OCI-LY7 (cell line): ENCODE data around the gene SLC25A39. TPM values are rescaled to one million over a fixed set of nuclear protein-coding genes. Genes with fewer than 3 reads are reported as not detected.
A peak's percentile ranks its signal among the peaks of the same experiment; 100 is the strongest.

Experiments
- BruUV-seq: library from RNA; stranded (reverse); fragments of 400-500 nt; replicated peaks from 2 replicates; lab custom pipeline; 2021; lab: Mats Ljungman, UMichigan
- CTCF ChIA-PET: fragments of 300-600 bp; sonication (Branson Sonifier 250); formaldehyde crosslinking; loops from one replicate; lab custom pipeline; 2022; ENCODE audit warnings: antibody characterized with exemption; ENCODE audit not compliant: unreplicated experiment; lab: Charles Lee
- POLR2A ChIA-PET: fragments of 300-600 bp; sonication (Branson Sonifier 250); formaldehyde crosslinking; loops from one replicate; lab custom pipeline; 2022; ENCODE audit warnings: antibody characterized with exemption; lab: Charles Lee
- DNase-seq: peaks from one replicate; pipeline ENCODE4 v3.0.0-alpha.2; 2015; ENCODE audit warnings: low spot score
- H2AFZ ChIP-seq: fragments of 200-600 bp; sonication (generic), shearing (Covaris generic); 2 replicates; pipeline ENCODE4 v1.6.1; 2014; ENCODE audit warnings: mild to moderate bottlenecking, antibody characterized with exemption, low read length, moderate library complexity
- H3K27ac ChIP-seq: fragments of 200-600 bp; sonication (generic); 2 replicates; pipeline ENCODE4 v1.5.1; 2014; ENCODE audit warnings: mixed run types, low read depth, mild to moderate bottlenecking, moderate library complexity, low read length, inconsistent platforms; ENCODE audit not compliant: poor library complexity, severe bottlenecking
- H3K36me3 ChIP-seq: fragments of 200-600 bp; sonication (generic); 2 replicates; pipeline ENCODE4 v1.6.1; 2014; ENCODE audit warnings: mild to moderate bottlenecking, antibody characterized with exemption, low read length, moderate library complexity, mixed read lengths; ENCODE audit not compliant: insufficient read depth
- H3K4me1 ChIP-seq: fragments of 200-600 bp; sonication (generic); 2 replicates; pipeline ENCODE4 v1.5.1; 2014; ENCODE audit warnings: mild to moderate bottlenecking, low read length; ENCODE audit not compliant: insufficient read depth, poor library complexity, severe bottlenecking
- H3K4me2 ChIP-seq: fragments of 200-600 bp; sonication (generic); 2 replicates; pipeline ENCODE4 v1.6.1; 2014; ENCODE audit warnings: mild to moderate bottlenecking, low read length
- H3K4me3 ChIP-seq: fragments of 200-600 bp; sonication (generic); 2 replicates; pipeline ENCODE4 v1.5.1; 2014; ENCODE audit warnings: mild to moderate bottlenecking, low read depth, low read length; ENCODE audit not compliant: poor library complexity, severe bottlenecking
- H3K79me2 ChIP-seq: fragments of 200-600 bp; sonication (generic); 2 replicates; pipeline ENCODE4 v1.6.1; 2016; ENCODE audit warnings: low read depth, mild to moderate bottlenecking, low read length, moderate library complexity, mixed read lengths; ENCODE audit not compliant: insufficient read depth
- H3K9me2 ChIP-seq: fragments of 200-600 bp; sonication (generic); 2 replicates; pipeline ENCODE4 v1.6.1; 2016; ENCODE audit warnings: mild to moderate bottlenecking, low read length, mixed read lengths; ENCODE audit not compliant: insufficient read depth
- H3K9me3 ChIP-seq: fragments of 200-600 bp; sonication (generic); 2 replicates; pipeline ENCODE4 v1.6.1; 2014; ENCODE audit warnings: mild to moderate bottlenecking, mixed run types, low read length, mixed read lengths
- H4K20me1 ChIP-seq: fragments of 200-600 bp; sonication (generic); 2 replicates; pipeline ENCODE4 v1.6.1; 2014; ENCODE audit warnings: mild to moderate bottlenecking, antibody characterized with exemption, low read length, moderate library complexity, mixed read lengths; ENCODE audit not compliant: insufficient read depth
- EZH2phosphoT487 ChIP-seq: fragments of 200-600 bp; sonication (generic); IDR thresholded peaks from 2 replicates; pipeline ENCODE4 v1.6.1; 2018; ENCODE audit warnings: low read depth, borderline replicate concordance, mild to moderate bottlenecking, mixed run types, antibody characterized with exemption, low read length, moderate library complexity, mixed read lengths
- intact Hi-C: fragments of 100-400 bp; cut with micrococcal nuclease; formaldehyde crosslinking; loops from one replicate; pipeline ENCODE4 v1.10.0; 2022; ENCODE audit not compliant: unreplicated experiment
- total RNA-seq, 2 experiments: library from RNA; depleted of rRNA in 1 of 2; stranded (reverse); fragments of >200 nt in 1 of 2; shearing (Covaris generic) in 1 of 2; gene quantifications; 2 replicates each; pipeline ENCODE4 v1.2.3, GENCODE V29; 2014 to 2022
- TF ChIP-seq, protein P1 (sequence below): fragments of 200-600 bp; sonication (generic); conservative IDR thresholded peaks from 2 replicates; pipeline ENCODE4 v1.5.1; 2014; ENCODE audit warnings: mild to moderate bottlenecking, antibody characterized with exemption, low read length, moderate library complexity, mixed read lengths

The SLC25A39 gene
- total RNA-seq, 2 experiments from 2014 or later = 156 to 159 TPM

DNA sequence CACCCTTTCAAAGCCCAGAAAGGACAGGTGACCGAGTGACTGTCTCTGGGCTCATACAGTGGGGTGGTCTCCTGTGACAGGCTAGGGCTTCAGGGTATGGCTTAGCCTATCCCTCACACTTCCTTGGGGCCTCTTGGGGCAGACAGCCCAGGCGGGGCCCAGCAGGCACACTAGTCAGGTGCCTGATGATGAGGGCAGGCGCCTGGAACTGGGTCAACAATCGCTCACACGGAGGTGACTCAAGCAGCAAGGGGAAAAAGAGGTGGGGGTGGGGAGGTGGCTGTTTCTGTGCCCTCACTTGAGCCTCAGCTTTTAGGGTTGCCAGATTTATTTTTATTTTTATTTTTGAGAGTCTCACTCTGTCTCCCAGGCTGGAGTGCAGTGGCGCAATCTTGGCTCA is 14.1 kb upstream of the SLC25A39 start:
- BruUV-seq = no TSS peak
- Histone ChIP-seq H3K9me3 (no peaks in the 10 kb centered on the region), H3K36me3 (no peaks in the 10 kb centered on the region), H4K20me1 (no peaks in the 10 kb centered on the region), H3K79me2 (no peaks in the 10 kb centered on the region), H3K4me3 (no peak overlapping the region), H3K4me2 (no peak overlapping the region), H3K9me2 (no peaks in the 10 kb centered on the region), H3K27ac (no peak overlapping the region), H3K4me1 (peaks cover 21% of the 10 kb centered on the region), H2AFZ (no peak overlapping the region)
- CTCF ChIA-PET = no interaction called here
- DNase-seq = no peak
- POLR2A ChIA-PET = interaction anchor here (1.3 kb wide), 1 partner anchor 9 kb away, joined by 7 read pairs; no protein-coding TSS in a partner anchor
- TF ChIP-seq EZH2phosphoT487 = no peak
- TF ChIP-seq, protein P1, sequence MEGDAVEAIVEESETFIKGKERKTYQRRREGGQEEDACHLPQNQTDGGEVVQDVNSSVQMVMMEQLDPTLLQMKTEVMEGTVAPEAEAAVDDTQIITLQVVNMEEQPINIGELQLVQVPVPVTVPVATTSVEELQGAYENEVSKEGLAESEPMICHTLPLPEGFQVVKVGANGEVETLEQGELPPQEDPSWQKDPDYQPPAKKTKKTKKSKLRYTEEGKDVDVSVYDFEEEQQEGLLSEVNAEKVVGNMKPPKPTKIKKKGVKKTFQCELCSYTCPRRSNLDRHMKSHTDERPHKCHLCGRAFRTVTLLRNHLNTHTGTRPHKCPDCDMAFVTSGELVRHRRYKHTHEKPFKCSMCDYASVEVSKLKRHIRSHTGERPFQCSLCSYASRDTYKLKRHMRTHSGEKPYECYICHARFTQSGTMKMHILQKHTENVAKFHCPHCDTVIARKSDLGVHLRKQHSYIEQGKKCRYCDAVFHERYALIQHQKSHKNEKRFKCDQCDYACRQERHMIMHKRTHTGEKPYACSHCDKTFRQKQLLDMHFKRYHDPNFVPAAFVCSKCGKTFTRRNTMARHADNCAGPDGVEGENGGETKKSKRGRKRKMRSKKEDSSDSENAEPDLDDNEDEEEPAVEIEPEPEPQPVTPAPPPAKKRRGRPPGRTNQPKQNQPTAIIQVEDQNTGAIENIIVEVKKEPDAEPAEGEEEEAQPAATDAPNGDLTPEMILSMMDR = no peak
- intact Hi-C loops = no loop called here

DNA sequence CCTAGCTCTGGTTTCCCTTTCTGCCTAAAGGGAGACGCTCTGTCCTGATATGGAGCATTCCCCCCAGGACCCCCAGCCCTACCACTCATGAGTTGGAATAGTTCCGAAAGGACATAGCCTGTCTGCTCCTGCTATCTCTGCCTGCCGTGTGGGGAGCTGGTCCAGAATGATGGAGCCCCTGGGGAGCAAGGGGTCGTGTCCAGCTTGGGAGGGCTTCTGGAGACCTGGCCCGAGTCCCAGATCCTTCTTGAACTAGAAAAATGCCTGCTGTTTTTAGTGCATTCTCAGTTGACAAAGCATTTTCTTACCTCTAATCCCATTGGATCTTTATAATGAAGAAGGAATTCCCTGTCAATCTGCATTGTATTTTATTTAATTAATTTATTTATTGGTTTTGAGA is 11.3 kb upstream of the SLC25A39 start:
- Histone ChIP-seq H3K4me2 (peak overlapping the region; percentile 61), H3K36me3 (no peaks in the 10 kb centered on the region), H3K79me2 (no peaks in the 10 kb centered on the region), H3K9me2 (no peaks in the 10 kb centered on the region), H3K9me3 (no peaks in the 10 kb centered on the region), H2AFZ (peak overlapping the region; percentile 74; the same call in 1 of the 2 replicates), H3K27ac (no peak overlapping the region), H3K4me3 (no peak overlapping the region), H3K4me1 (peaks cover 30% of the 10 kb centered on the region), H4K20me1 (no peaks in the 10 kb centered on the region)
- DNase-seq = no peak
- intact Hi-C loops = no loop called here
- no TSS peak for BruUV-seq
- ChIA-PET POLR2A (interaction anchor here (0.5 to 2.3 kb wide), 3 partner anchors 9 to 227 kb away, joined by 3 to 11 read pairs (median 10); partner anchors contain the start of gene GRN), CTCF (interaction anchor here (2.2 kb wide), 1 partner anchor 9 kb away, joined by 8 read pairs; the partner anchor contains the start of gene GRN)
- no peak for TF ChIP-seq EZH2phosphoT487
- TF ChIP-seq, protein P1 = no peak

DNA sequence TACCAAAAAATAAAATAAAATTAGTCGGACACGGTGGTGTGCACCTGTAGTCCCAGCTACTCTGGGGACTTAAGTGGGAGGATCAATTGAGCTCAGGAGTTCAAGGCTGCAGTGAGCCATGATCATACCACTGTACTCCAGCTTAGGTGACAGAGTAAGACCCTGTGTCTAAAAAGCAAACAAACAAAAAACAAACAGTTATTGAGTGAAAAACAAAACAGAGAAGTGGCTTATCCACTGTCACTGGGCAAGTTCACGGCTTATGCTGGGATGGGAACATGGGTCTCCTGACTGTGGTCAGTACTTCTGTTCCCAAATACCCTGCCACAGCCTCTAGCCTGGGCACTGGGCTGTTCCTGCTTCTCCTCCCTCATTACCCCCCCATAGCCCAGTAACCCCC is 10.9 kb upstream of the SLC25A39 start:
- Histone ChIP-seq H3K9me2 (no peaks in the 10 kb centered on the region), H3K4me2 (peak overlapping the region; percentile 61)

More for the DNA sequence above, 10.9 kb upstream of the SLC25A39 start:
- CTCF ChIA-PET = interaction anchor here (2.2 kb wide), 1 partner anchor 10 kb away, joined by 8 read pairs; the partner anchor contains the start of gene GRN
- no peak for DNase-seq
- Histone ChIP-seq H3K4me3 (no peak overlapping the region), H3K9me3 (no peaks in the 10 kb centered on the region), H3K36me3 (no peaks in the 10 kb centered on the region), H4K20me1 (no peaks in the 10 kb centered on the region), H3K4me1 (peaks cover 33% of the 10 kb centered on the region), H3K79me2 (no peaks in the 10 kb centered on the region), H2AFZ (peak overlapping the region; percentile 74), H3K27ac (peak overlapping the region; percentile 49)
- POLR2A ChIA-PET = interaction anchor here (0.5 to 2.3 kb wide), 3 partner anchors 10 to 228 kb away, joined by 3 to 11 read pairs (median 10); partner anchors contain the start of gene GRN
- no TSS peak for BruUV-seq
- TF ChIP-seq, protein P1 = no peak
- no peak for TF ChIP-seq EZH2phosphoT487
- intact Hi-C loops = no loop called here
